Stimulated activated CD4-positive, alpha-beta T cell treated with anti-CD3 and anti-CD28 coated beads, Interleukin-12 subunit alpha, Interleukin-12 subunit beta, amount 100 ng/mL, for 48 hours (primary cell): ENCODE measurements around the gene PHTF2.
"Not testable (repeated sequence)": the region's sequence is repeated elsewhere in the genome, so short reads cannot be mapped to it uniquely, and the experiment has no call there.

Experiments used
- DNase-seq, 3 donors: peaks; one replicate each; pipeline ENCODE4 v3.0.0-alpha.2; 2020; ENCODE audit warnings: low read depth in 2 of 3, low spot score in 1 of 3

Gene PHTF2

DNA sequence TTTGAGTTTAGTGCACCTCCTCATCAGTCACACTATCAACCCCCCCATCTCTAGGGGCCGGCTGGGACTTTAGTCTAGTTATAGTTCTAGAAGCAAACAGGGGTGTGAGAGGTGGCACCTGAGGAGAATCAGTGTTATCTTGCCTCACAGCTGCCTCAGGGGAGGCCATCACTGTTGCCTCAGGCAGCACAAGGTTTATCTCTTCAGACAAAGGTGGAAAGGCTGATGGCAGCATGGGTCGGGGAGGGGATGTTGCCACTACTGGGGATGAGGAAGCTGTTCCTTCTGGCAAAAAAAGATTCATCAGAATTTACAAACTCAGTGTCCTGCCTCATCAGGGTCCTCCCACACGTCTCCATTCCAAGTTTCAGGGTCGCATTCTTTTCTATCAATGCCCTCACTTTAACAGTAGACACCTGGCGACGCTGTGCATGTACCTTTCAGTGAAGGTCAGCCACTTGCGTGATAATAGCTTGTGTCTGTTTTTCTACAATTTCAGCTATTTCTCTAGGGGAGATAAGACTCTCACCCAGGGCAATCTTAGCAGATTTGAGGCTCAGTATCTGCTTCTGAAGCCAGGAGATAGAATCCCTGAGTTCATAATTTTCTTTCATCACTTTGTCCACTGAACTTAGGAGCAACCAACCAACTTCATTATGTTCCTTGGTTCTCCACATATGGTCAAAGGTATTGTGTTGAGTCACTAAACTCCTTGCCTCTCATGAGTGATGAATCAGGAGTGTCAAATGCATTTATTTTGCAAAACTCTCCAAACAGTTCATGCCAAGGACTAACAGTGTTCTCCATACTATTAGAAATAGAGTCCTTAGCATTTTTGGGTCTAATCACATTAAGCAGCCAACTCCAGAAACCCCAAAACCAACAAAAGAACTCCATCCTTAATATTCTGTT is 75.1 kb downstream of the PHTF2 start:
- not testable (repeated sequence) for DNase-seq

- no peak for DNase-seq
Measured at GRCh38 chr7:77877791-77878190, 79.2 kb downstream of the PHTF2 start.

GRCh38 chr7:77878500-77878899 is 79.9 kb downstream of the PHTF2 start:
- no peak for DNase-seq

DNA sequence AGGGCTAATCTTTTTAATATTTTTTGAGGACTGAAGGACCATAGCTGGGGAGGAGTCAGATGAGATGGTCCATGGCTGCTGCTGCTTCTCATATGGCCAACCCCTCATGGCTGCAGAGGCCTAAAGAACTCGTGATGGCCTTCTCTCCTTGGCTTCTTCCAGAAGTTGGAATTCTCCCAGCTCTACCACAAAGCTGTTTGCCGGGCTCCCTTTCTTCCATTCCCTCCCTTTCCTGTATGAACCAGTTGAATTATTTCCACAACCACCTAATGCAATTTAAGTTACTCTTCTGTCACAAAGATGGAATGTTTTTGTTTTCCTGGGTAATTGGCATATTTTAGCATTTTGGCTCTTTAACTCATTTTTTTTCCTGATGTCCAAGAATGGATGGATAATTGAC is 80.7 kb downstream of the PHTF2 start:
- DNase-seq: no peak

- no peak for DNase-seq
Measured at GRCh38 chr7:77881871-77882270, 83.3 kb downstream of the PHTF2 start.

GRCh38 chr7:77885155-77885554 is 86.6 kb downstream of the PHTF2 start:
- no peak for DNase-seq

- no peak for DNase-seq
Measured at GRCh38 chr7:77887567-77887966, 89.0 kb downstream of the PHTF2 start.

- DNase-seq: no peak
Measured at GRCh38 chr7:77888998-77889397, 90.4 kb downstream of the PHTF2 start.

DNA sequence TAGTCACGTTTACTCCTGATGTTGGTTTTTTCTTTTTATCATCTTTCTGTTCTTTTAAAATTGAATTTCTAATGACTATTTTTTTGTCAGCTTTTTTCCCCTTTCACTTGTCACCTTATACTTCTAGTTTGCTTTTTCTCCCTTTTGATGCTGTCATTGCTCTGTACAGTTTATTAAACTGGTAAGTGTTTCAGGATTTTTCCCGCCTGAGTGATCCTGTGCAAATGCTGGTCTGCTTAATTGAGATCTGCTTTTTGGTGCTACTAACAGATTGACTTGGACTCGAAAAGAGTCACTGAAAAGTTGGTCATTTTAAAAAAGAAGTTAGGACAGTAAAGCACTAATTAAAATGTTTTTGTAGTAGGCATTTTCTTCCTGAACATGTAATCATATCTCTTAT is 95.2 kb downstream of the PHTF2 start:
- DNase-seq: no peak

DNA sequence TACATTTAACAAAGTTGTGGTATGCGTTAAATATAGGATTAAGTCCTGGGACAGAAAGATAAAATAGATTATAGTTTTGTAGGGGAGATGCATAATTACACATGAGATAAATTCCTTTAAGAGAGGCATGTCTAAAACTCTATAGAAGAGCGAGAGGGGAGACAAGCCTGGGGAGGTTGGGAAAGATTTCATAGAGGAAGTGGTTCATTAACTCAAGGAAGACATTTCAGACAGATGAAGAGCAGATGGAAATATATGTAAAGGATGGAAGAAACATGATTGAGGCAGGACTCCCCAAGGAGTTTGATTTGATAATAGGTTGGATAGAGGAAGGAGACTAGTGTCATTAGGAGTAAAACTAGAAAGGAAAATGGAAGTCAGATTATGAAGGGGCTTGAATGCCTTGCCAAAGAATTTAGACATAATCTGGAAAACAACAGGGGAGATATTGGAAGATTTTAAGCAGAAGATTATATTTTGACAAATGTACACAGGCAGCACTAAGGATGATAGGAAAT is 96.1 kb downstream of the PHTF2 start:
- no peak for DNase-seq

- no peak for DNase-seq
Measured at GRCh38 chr7:77895905-77896304, 97.3 kb downstream of the PHTF2 start.

DNA sequence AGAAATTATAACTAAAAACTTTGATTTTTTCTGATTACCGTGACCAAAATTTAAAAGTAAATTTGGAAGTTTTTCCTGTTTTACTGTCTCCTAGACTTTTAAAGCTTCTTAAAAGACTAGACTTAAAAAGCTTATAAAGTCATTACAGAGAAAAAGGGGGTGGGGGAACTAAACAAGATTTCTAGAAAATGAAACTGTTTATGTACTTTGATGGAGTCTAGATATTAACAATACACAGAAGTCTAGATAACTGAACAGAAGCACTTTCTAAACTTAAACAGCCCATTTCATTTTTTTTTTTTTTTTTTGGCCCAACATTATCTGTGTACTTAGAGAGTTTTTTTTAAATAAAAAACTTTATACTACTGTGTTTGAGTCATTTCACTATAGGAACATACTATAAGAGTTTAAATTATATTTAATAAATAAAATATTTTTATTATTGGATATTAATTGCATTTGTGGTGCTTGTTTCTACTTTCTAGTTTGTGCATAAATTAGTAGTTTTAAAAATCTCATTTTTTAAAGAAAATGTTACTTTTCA is 98.5 kb downstream of the PHTF2 start:
- DNase-seq: no peak

DNA sequence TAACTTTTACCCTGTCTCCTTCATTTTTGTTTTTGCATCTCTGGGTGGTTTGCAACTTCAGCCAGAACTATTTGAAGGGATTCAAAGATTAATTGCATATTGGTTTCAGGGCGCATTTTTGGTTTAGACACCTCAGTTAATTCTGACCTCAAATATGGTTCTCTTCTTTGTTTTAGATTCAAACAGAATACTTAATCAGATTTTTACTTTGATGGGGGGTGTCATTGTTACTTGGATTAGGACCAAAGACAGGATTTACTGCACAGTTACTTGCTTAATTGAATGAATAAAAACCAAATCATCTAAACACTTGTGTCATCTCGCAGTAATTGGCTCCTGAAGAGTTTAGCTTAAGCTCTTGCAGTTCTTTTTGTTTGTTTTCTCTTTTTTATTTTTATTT is 100.9 kb downstream of the PHTF2 start:
- no peak for DNase-seq

DNA sequence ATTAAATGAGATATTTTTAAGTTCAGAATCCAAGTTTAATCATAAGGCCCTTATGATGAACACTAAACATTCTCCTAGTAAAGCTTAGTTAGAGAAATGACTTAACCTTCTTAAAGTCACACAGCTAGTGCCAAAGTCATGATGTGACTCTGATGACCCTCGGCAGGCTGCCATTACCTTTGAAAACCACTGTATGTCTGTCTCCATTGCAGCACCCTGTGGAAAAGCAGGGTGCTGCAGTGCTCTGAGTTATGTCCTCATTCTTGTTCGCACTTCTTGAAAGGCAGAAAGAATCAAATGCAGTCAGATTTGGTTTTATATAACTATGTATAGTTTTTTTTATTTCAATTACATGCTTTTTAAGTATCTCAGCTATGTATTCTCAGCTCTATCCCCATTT is 105.0 kb downstream of the PHTF2 start:
- DNase-seq: no peak

DNA sequence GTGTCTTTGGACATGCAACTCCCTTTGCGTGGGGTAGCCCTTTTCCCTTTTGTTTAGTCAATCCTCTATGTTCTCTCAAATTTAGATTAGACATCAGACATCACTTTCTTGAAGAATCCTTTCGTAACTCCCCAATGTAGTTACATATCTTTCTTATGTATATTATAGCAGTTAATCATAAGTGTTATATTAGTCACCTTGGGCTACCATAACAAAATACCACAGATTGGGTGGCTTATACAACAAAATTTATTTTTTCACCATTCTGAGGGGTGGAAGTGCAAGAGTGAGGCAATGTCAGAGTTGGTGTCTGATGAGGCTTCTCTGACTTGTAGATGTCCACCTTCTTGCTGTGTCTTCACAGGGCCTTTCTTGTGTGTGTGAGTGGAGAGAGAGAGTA is 105.7 kb downstream of the PHTF2 start:
- no peak for DNase-seq

- DNase-seq: no peak
Measured at GRCh38 chr7:77907281-77907680, 108.7 kb downstream of the PHTF2 start.

DNA sequence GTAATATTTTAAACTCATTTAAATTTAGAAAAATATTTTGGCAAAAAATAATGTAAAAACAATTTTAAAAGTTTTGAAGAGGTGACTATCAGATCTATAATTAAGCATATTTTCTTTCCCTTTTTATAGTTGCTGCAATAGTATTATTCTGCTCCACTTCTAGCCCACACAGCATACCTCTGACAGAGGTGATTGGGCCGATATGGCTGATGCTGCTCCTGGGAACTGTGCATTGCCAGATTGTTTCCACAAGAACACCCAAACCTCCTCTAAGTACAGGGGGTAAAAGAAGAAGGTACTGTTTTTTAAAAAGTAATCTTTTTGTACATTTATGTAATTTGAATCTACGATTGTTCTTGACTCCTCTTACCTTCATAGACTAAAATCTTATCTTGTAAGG is 110.1 kb downstream of the PHTF2 start:
- no peak for DNase-seq

DNA sequence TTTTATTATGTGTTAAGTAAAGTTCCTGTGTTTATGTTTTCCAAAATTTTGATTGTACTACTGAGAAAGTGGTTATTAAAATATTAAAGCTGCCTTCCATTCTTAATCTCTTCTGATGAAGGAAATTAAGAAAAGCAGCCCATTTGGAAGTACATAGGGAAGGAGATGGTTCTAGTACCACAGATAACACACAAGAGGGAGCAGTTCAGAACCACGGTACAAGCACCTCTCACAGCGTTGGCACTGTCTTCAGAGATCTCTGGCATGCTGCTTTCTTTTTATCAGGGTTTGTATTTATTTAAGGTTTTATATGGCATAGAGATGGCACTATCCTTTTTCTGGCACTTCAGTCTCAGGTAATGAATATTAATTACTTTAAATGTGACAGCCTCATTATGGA is 111.6 kb downstream of the PHTF2 start:
- DNase-seq: no peak

DNA sequence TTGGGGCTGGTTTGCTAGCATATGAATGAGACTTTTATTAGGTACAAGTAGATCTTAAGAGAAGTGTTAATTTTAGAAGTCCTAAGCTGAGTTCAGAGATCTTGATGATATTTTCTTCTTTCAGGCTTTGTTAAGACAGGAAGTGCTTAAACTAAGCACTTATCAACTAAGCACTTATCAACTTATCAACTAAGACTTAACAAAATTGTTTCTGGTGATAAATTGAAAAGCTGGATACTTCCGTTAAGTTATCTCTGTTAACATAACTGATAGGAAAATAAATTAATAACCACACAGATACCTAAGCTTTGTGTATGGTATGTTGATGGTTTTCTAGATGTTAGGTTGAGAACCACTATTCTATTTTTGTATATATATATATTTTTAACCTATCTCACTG is 113.7 kb downstream of the PHTF2 start:
- DNase-seq: no peak

DNA sequence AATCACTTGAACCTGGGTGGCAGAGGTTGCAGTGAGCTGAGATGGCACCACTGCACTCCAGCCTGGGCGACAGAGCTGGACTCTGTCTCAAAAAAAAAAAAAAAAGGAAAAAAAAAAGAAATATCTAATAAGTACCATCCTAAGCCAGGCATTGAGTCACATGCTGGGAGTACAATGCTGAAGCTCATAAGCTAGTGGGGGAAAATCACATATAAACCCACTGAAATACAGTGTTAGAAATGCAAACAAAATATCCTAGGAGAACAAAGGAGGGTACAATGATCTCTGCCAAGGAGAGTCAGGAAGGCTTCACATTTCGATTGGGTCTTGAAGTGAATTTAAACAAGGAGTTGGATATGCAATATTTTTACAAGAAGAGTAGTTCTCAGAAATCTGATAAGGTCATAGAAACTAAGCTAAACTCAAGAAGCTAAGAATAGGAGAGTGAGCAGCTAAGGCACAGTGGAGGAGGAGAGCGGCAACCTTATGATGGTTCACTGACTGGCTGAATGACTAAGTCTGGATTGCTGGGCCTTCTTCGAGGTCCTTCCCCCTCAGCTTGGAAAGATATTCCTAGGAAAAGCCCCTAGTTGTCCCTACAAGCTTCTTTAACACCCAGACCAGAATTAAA is 115.5 kb downstream of the PHTF2 start:
- no peak for DNase-seq

- DNase-seq: no peak
Measured at GRCh38 chr7:77917500-77918262, 119.1 kb downstream of the PHTF2 start.
